GM10248 (cell line): ENCODE data around the gene BTNL9.

Experiments used
- CTCF ChIA-PET: fragments of 300-600 bp; sonication (Branson Sonifier 250); formaldehyde crosslinking; extraction: SDS; loops from one replicate; lab custom pipeline; 2021; ENCODE audit warnings: antibody characterized with exemption; lab: Yijun Ruan, JAX
- POLR2A ChIA-PET: fragments of 350-650 bp; sonication (Branson Sonifier 250); formaldehyde crosslinking; extraction: SDS; loops from one replicate; lab custom pipeline; 2020; ENCODE audit warnings: antibody characterized with exemption; lab: Yijun Ruan, JAX
- DNase-seq: peaks from one replicate; pipeline ENCODE4 v3.0.0; 2012; ENCODE audit errors: extremely low spot score
- CTCF ChIP-seq: IDR thresholded peaks from 2 replicates; pipeline ENCODE4 v1.5.1; 2012; ENCODE audit warnings: mild to moderate bottlenecking, low read depth; ENCODE audit errors: extremely low read depth, missing control alignments, control extremely low read depth

The BTNL9 gene

GRCh38 chr5:181020688-181021087 is 19.4 kb upstream of the BTNL9 start:
- no peak for TF ChIP-seq CTCF
- POLR2A ChIA-PET: no interaction called here
- DNase-seq: no peak
- CTCF ChIA-PET: no interaction called here

GRCh38 chr5:181024245-181025064 is 15.6 kb upstream of the BTNL9 start:
- DNase-seq: no peak
- ChIA-PET CTCF (no interaction called here), POLR2A (no interaction called here)
- TF ChIP-seq CTCF: no peak

GRCh38 chr5:181027452-181028031 is 12.5 kb upstream of the BTNL9 start:
- POLR2A ChIA-PET: no interaction called here
- CTCF ChIA-PET: no interaction called here
- no peak for DNase-seq
- TF ChIP-seq CTCF: no peak

GRCh38 chr5:181028032-181028819 is 11.8 kb upstream of the BTNL9 start:
- TF ChIP-seq CTCF: no peak
- DNase-seq: no peak
- ChIA-PET CTCF (no interaction called here), POLR2A (no interaction called here)

- no peak for DNase-seq
- ChIA-PET POLR2A (no interaction called here), CTCF (no interaction called here)
- no peak for TF ChIP-seq CTCF
Measured at GRCh38 chr5:181031716-181032115, 8.3 kb upstream of the BTNL9 start.

- ChIA-PET CTCF (no interaction called here), POLR2A (no interaction called here)
- no peak for TF ChIP-seq CTCF
- no peak for DNase-seq
Measured at GRCh38 chr5:181035991-181036815, 3.9 kb upstream of the BTNL9 start.
